Dermis lymphatic vessel endothelial cell (primary cell): ENCODE data around the gene CD248. TPM values are rescaled to one million over a fixed set of nuclear protein-coding genes. Genes with fewer than 3 reads are reported as not detected.

Experiments
- total RNA-seq: library from RNA; depleted of rRNA; stranded (reverse); fragments of >200 nt; gene quantifications from 2 replicates; pipeline ENCODE4 v1.2.1, GENCODE V29; 2014

Gene CD248
- 0.09 and 0.43 TPM in 2 replicates for total RNA-seq

GRCh38 chr11:66316849-66317251 is at the start of gene CD248:
Gene CD248, minus strand, starts transcription at chr11:66317044. Its CDS starts 17 bp downstream, at chr11:66317027.

GRCh38 chr11:66347425-66348276 is 30.8 kb upstream of the CD248 start, which contains the start of gene B4GAT1:
Gene B4GAT1, minus strand, starts transcription at chr11:66347629. Its CDS starts 84 bp downstream, at chr11:66347545.

GRCh38 chr11:66344550-66345315 is 27.9 kb upstream of the CD248 start, which contains the start of gene BRMS1:
Gene BRMS1, minus strand, starts transcription at chr11:66345104. Its CDS starts 2,870 bp downstream, at chr11:66342234.

GRCh38 chr11:66336234-66337102 is 19.6 kb upstream of the CD248 start, which contains the start of gene RIN1:
Gene RIN1, minus strand, starts transcription at chr11:66336434. Its CDS starts 32 bp downstream, at chr11:66336402.

GRCh38 chr11:66291706-66292542 is 24.9 kb downstream of the CD248 start, which contains the start of gene TMEM151A:
Gene TMEM151A, plus strand, starts transcription at chr11:66291894. Its CDS starts 120 bp downstream, at chr11:66292014.

GRCh38 chr11:66288671-66289547 is 27.9 kb downstream of the CD248 start, which contains the start of gene YIF1A:
Gene YIF1A, minus strand, starts transcription at chr11:66289143. Its CDS starts 158 bp downstream, at chr11:66288985.

GRCh38 chr11:66277471-66278362 is 39.1 kb downstream of the CD248 start, which contains the start of gene CNIH2:
Gene CNIH2, plus strand, starts transcription at chr11:66278175. Its CDS starts 282 bp downstream, at chr11:66278457.

GRCh38 chr11:66268244-66268951 is 48.4 kb downstream of the CD248 start, which contains the start of gene RAB1B:
Gene RAB1B, plus strand, starts transcription at chr11:66268639. Its CDS starts 41 bp downstream, at chr11:66268680.

Other genes starting within 250 kb of the CD248 start
- gene PACS1, start 246.8 kb downstream of the CD248 start, total RNA-seq: 19.5 and 30.9 TPM in 2 replicates
- gene KLC2, start 59.3 kb downstream of the CD248 start, total RNA-seq: 6.3 and 8.3 TPM in 2 replicates
- gene RAB1B, start 48.4 kb downstream of the CD248 start, total RNA-seq: 62.6 and 66.1 TPM in 2 replicates
- gene CNIH2, start 38.9 kb downstream of the CD248 start, total RNA-seq: 0.09 TPM in 1 of 2 replicates, not detected in the other
- gene YIF1A, start 27.9 kb downstream of the CD248 start, total RNA-seq: 82.2 and 124 TPM in 2 replicates
- gene TMEM151A, start 25.1 kb downstream of the CD248 start, total RNA-seq: not detected in 2 replicates
- gene RIN1, start 19.4 kb upstream of the CD248 start, total RNA-seq: 4.3 and 5.6 TPM in 2 replicates
- gene BRMS1, start 28.1 kb upstream of the CD248 start, total RNA-seq: 52.0 and 57.8 TPM in 2 replicates
- gene B4GAT1, start 30.6 kb upstream of the CD248 start, total RNA-seq: 15.8 and 23.2 TPM in 2 replicates
- 0.26 and 0.76 TPM in 2 replicates for gene SLC29A2, start 54.7 kb upstream of the CD248 start, total RNA-seq
- not detected in 2 replicates for gene NPAS4, start 104.0 kb upstream of the CD248 start, total RNA-seq
- 31.5 and 35.2 TPM in 2 replicates for gene MRPL11, start 121.8 kb upstream of the CD248 start, total RNA-seq
- gene PELI3, start 149.9 kb upstream of the CD248 start, total RNA-seq: 4.4 TPM in 2 replicates
- gene DPP3, start 163.4 kb upstream of the CD248 start, total RNA-seq: 36.2 and 42.4 TPM in 2 replicates
- gene BBS1, start 193.6 kb upstream of the CD248 start, total RNA-seq: 15.0 and 20.4 TPM in 2 replicates
- 12.9 and 14.8 TPM in 2 replicates for gene ZDHHC24, start 229.0 kb upstream of the CD248 start, total RNA-seq
- not detected in 2 replicates for gene ACTN3, start 229.9 kb upstream of the CD248 start, total RNA-seq